Measurements from ENCODE around the gene SLC17A9. TPM values are rescaled to one million over a fixed set of nuclear protein-coding genes. Genes with fewer than 3 reads are reported as not detected.

Gene SLC17A9
- total RNA-seq, 2 donors from 2014 or later, result 5.2 to 7.0 TPM

- peak overlapping the region; percentile 19 for H3K27ac Mint-ChIP-seq
Measured at GRCh38 chr20:62971211-62971949, 18.9 kb downstream of the SLC17A9 start.

GRCh38 chr20:62971950-62972844, 19.7 kb downstream of the SLC17A9 start:
- peak; percentile 99 for ATAC-seq (replicated peaks)
- Mint-ChIP-seq H3K27ac (peak overlapping the region; percentile 19), H3K9me3 (no peaks in the 10 kb centered on the region), H3K36me3 (ENCODE audit: low read depth) (no peaks in the 10 kb centered on the region), H3K4me1 (peaks cover 13% of the 10 kb centered on the region), H3K4me3 (peak overlapping the region; percentile 3), H3K27me3 (peaks cover 30% of the 10 kb centered on the region)

More at GRCh38 chr20:62971211-62971949, 18.9 kb downstream of the SLC17A9 start:
- H3K27me3 Mint-ChIP-seq, result peaks cover 27% of the 10 kb centered on the region
- peak overlapping the region; percentile 3 for H3K4me3 Mint-ChIP-seq
- no peaks in the 10 kb centered on the region for H3K36me3 Mint-ChIP-seq (ENCODE audit: low read depth)
- no peak for ATAC-seq (replicated peaks)
- H3K9me3 Mint-ChIP-seq, result no peaks in the 10 kb centered on the region
- peaks cover 13% of the 10 kb centered on the region for H3K4me1 Mint-ChIP-seq

- H3K4me3 Mint-ChIP-seq, result peak overlapping the region; percentile 3
- no peak for ATAC-seq (replicated peaks)
- H3K27me3 Mint-ChIP-seq, result peaks cover 30% of the 10 kb centered on the region
- peaks cover 13% of the 10 kb centered on the region for H3K4me1 Mint-ChIP-seq
- H3K27ac Mint-ChIP-seq, result peak overlapping the region; percentile 19
- no peaks in the 10 kb centered on the region for H3K36me3 Mint-ChIP-seq (ENCODE audit: low read depth)
- H3K9me3 Mint-ChIP-seq, result no peaks in the 10 kb centered on the region
Measured at GRCh38 chr20:62972845-62973745, 20.6 kb downstream of the SLC17A9 start.

GRCh38 chr20:62975251-62975760, 22.8 kb downstream of the SLC17A9 start:
- H3K27ac Mint-ChIP-seq, result no peak overlapping the region
- H3K4me1 Mint-ChIP-seq, result peaks cover 13% of the 10 kb centered on the region
- ATAC-seq (replicated peaks), result no peak
- peaks cover 33% of the 10 kb centered on the region for H3K27me3 Mint-ChIP-seq
- no peak overlapping the region for H3K4me3 Mint-ChIP-seq
- no peaks in the 10 kb centered on the region for H3K9me3 Mint-ChIP-seq
- no peaks in the 10 kb centered on the region for H3K36me3 Mint-ChIP-seq (ENCODE audit: low read depth)

GRCh38 chr20:62975812-62976508, 23.5 kb downstream of the SLC17A9 start:
- H3K27ac Mint-ChIP-seq, result no peak overlapping the region
- ATAC-seq (replicated peaks), result no peak

GRCh38 chr20:62976886-62977285, 24.4 kb downstream of the SLC17A9 start:
- Mint-ChIP-seq H3K4me3 (no peak overlapping the region), H3K36me3 (ENCODE audit: low read depth) (no peaks in the 10 kb centered on the region), H3K9me3 (no peaks in the 10 kb centered on the region), H3K27ac (no peak overlapping the region), H3K4me1 (peaks cover 7% of the 10 kb centered on the region), H3K27me3 (peaks cover 28% of the 10 kb centered on the region)
- ATAC-seq (replicated peaks), result no peak

More at GRCh38 chr20:62975812-62976508, 23.5 kb downstream of the SLC17A9 start:
- H3K27me3 Mint-ChIP-seq, result peaks cover 33% of the 10 kb centered on the region
- peak overlapping the region; percentile 6 for H3K4me3 Mint-ChIP-seq
- no peaks in the 10 kb centered on the region for H3K36me3 Mint-ChIP-seq (ENCODE audit: low read depth)
- peaks cover 13% of the 10 kb centered on the region for H3K4me1 Mint-ChIP-seq
- H3K9me3 Mint-ChIP-seq, result no peaks in the 10 kb centered on the region

GRCh38 chr20:62977613-62978560, 25.4 kb downstream of the SLC17A9 start:
- Mint-ChIP-seq H3K36me3 (ENCODE audit: low read depth) (no peaks in the 10 kb centered on the region), H3K4me1 (no peaks in the 10 kb centered on the region), H3K9me3 (no peaks in the 10 kb centered on the region), H3K27me3 (peaks cover 22% of the 10 kb centered on the region), H3K4me3 (peak overlapping the region; percentile 55), H3K27ac (no peak overlapping the region)
- peak; percentile 90 for ATAC-seq (replicated peaks)

- no peaks in the 10 kb centered on the region for H3K36me3 Mint-ChIP-seq (ENCODE audit: low read depth)
- ATAC-seq (replicated peaks), result no peak
- peak overlapping the region; percentile 55 for H3K4me3 Mint-ChIP-seq
- no peaks in the 10 kb centered on the region for H3K9me3 Mint-ChIP-seq
- no peaks in the 10 kb centered on the region for H3K4me1 Mint-ChIP-seq
- no peak overlapping the region for H3K27ac Mint-ChIP-seq
- H3K27me3 Mint-ChIP-seq, result peaks cover 25% of the 10 kb centered on the region
Measured at GRCh38 chr20:62978561-62978943, 26.0 kb downstream of the SLC17A9 start.

GRCh38 chr20:62979310-62979709, 26.8 kb downstream of the SLC17A9 start:
- Mint-ChIP-seq H3K36me3 (ENCODE audit: low read depth) (no peaks in the 10 kb centered on the region), H3K4me3 (no peak overlapping the region), H3K27me3 (peaks cover 22% of the 10 kb centered on the region), H3K4me1 (no peaks in the 10 kb centered on the region), H3K9me3 (no peaks in the 10 kb centered on the region), H3K27ac (no peak overlapping the region)
- ATAC-seq (replicated peaks), result no peak

- Mint-ChIP-seq H3K9me3 (no peaks in the 10 kb centered on the region), H3K4me1 (no peaks in the 10 kb centered on the region), H3K36me3 (ENCODE audit: low read depth) (no peaks in the 10 kb centered on the region)
Measured at GRCh38 chr20:62979876-62980373, 27.4 kb downstream of the SLC17A9 start.

GRCh38 chr20:62980380-62980960, 28.0 kb downstream of the SLC17A9 start:
- Mint-ChIP-seq H3K4me3 (no peak overlapping the region), H3K27ac (no peak overlapping the region), H3K27me3 (peaks cover 15% of the 10 kb centered on the region)

More at GRCh38 chr20:62979876-62980373, 27.4 kb downstream of the SLC17A9 start:
- no peak for ATAC-seq (replicated peaks)
- Mint-ChIP-seq H3K27me3 (peaks cover 16% of the 10 kb centered on the region), H3K4me3 (no peak overlapping the region), H3K27ac (no peak overlapping the region)

GRCh38 chr20:62980970-62981369, 28.5 kb downstream of the SLC17A9 start:
- no peaks in the 10 kb centered on the region for H3K4me1 Mint-ChIP-seq
- no peak for ATAC-seq (replicated peaks)

More at GRCh38 chr20:62980380-62980960, 28.0 kb downstream of the SLC17A9 start:
- Mint-ChIP-seq H3K4me1 (no peaks in the 10 kb centered on the region), H3K36me3 (ENCODE audit: low read depth) (no peaks in the 10 kb centered on the region), H3K9me3 (no peaks in the 10 kb centered on the region)
- no peak for ATAC-seq (replicated peaks)

More at GRCh38 chr20:62980970-62981369, 28.5 kb downstream of the SLC17A9 start:
- no peaks in the 10 kb centered on the region for H3K36me3 Mint-ChIP-seq (ENCODE audit: low read depth)
- H3K9me3 Mint-ChIP-seq, result no peaks in the 10 kb centered on the region
- peaks cover 15% of the 10 kb centered on the region for H3K27me3 Mint-ChIP-seq
- H3K27ac Mint-ChIP-seq, result no peak overlapping the region
- H3K4me3 Mint-ChIP-seq, result peak overlapping the region; percentile 7

Measured in activated T-helper 17 cell treated with anti-CD3 and anti-CD28 coated beads, Interleukin-2, amount 50 U/mL, for 72 hours (primary cell).